Measurements from ENCODE around the gene MEX3D. TPM values are rescaled to one million over a fixed set of nuclear protein-coding genes. Genes with fewer than 3 reads are reported as not detected.

The MEX3D gene
- total and polyA plus RNA-seq, 2 donors (not counting 1 experiment from before 2014, with no cell fraction given): 5.3 to 33.0 TPM

GRCh38 chr19:1558552-1558951 is 9.6 kb downstream of the MEX3D start:
- Histone ChIP-seq H3K4me2 (ENCODE audit: extremely low read depth, insufficient read depth, low read length) (no peak overlapping the region), H3K27ac (ENCODE audit: insufficient read depth, low read length) (no peak overlapping the region), H2AFZ (ENCODE audit: low read length) (no peak overlapping the region), H3K36me3 (ENCODE audit: control insufficient read depth, insufficient read depth, low read length) (peaks cover 5% of the 10 kb centered on the region), H3K9me3 (ENCODE audit: control insufficient read depth, insufficient read depth, low read depth, low read length) (no peaks in the 10 kb centered on the region), H3K27me3 (ENCODE audit: control insufficient read depth, insufficient read depth, low read length) (no peaks in the 10 kb centered on the region), H4K20me1 (ENCODE audit: control insufficient read depth, extremely low read depth, insufficient read depth, low read length) (peaks cover 2% of the 10 kb centered on the region), H3K4me3 (replicated peaks in 1 of 4; ENCODE audit: control extremely low read depth in 1 of 4, insufficient read depth in 1 of 4, low read depth in 3 of 4, low read length in 4 of 4) (no peak overlapping the region), H3K9ac (ENCODE audit: insufficient read depth, low read length) (no peak overlapping the region), H3K4me1 (ENCODE audit: control insufficient read depth, extremely low read depth, insufficient read depth, low read length) (no peaks in the 10 kb centered on the region), H3K79me2 (ENCODE audit: control insufficient read depth, insufficient read depth, low read length) (peaks cover 32% of the 10 kb centered on the region)
- no peak for DNase-seq (ENCODE audit: low read depth in 2 of 2)
- TF ChIP-seq, protein P1, sequence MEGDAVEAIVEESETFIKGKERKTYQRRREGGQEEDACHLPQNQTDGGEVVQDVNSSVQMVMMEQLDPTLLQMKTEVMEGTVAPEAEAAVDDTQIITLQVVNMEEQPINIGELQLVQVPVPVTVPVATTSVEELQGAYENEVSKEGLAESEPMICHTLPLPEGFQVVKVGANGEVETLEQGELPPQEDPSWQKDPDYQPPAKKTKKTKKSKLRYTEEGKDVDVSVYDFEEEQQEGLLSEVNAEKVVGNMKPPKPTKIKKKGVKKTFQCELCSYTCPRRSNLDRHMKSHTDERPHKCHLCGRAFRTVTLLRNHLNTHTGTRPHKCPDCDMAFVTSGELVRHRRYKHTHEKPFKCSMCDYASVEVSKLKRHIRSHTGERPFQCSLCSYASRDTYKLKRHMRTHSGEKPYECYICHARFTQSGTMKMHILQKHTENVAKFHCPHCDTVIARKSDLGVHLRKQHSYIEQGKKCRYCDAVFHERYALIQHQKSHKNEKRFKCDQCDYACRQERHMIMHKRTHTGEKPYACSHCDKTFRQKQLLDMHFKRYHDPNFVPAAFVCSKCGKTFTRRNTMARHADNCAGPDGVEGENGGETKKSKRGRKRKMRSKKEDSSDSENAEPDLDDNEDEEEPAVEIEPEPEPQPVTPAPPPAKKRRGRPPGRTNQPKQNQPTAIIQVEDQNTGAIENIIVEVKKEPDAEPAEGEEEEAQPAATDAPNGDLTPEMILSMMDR (conservative IDR thresholded peaks at IDR 0.05 in 1 of 2, IDR thresholded peaks at IDR 0.05 in 1 of 2; ENCODE audit: low read depth in 1 of 2, low read length in 2 of 2): no peak
- TF ChIP-seq EZH2 (IDR thresholded peaks at IDR 0.05; ENCODE audit: low read length, missing control alignments): no peak

DNA sequence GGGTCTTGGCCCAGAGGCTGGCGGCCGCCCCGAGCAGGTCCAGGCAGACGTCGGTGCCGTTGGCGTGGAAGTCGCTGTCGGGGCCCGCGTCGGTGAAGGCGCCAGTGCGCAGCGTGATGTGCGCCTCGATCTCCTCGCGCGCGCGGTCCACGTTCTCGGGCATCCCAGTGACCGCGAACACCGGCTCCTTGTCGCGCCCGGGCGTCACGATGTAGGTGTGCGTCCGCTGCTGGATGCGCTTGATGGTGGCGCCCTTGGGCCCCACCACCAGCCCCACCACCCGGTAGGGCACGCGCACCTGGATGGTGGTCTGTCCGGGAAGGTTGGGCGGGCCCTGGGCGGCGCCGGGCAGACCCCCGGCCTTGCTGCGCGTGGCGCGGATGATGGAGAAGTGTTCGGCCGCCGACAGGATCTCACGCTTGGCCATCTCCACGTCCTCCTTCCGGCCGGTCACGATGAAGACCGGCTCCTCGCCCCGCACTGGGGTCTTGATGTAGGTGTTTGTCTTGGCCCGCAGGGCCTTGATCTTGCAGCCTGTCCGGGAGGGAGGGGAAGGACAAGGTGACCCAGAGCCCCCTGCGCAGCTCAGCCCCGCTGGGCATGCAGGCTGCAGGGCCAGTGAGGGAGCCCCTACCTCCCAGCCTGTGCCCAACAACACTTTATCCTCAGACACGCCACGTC is 11.6 kb downstream of the MEX3D start:
- Histone ChIP-seq H3K9ac (ENCODE audit: insufficient read depth, low read length) (no peak overlapping the region), H2AFZ (ENCODE audit: low read length) (no peak overlapping the region), H3K36me3 (ENCODE audit: control insufficient read depth, insufficient read depth, low read length) (peaks cover 5% of the 10 kb centered on the region), H3K4me3 (replicated peaks in 1 of 4; ENCODE audit: control extremely low read depth in 1 of 4, insufficient read depth in 1 of 4, low read depth in 3 of 4, low read length in 4 of 4) (no peak overlapping the region), H3K27ac (ENCODE audit: insufficient read depth, low read length) (no peak overlapping the region), H3K79me2 (ENCODE audit: control insufficient read depth, insufficient read depth, low read length) (peaks cover 22% of the 10 kb centered on the region), H3K27me3 (ENCODE audit: control insufficient read depth, insufficient read depth, low read length) (no peaks in the 10 kb centered on the region), H3K4me2 (ENCODE audit: extremely low read depth, insufficient read depth, low read length) (no peak overlapping the region), H4K20me1 (ENCODE audit: control insufficient read depth, extremely low read depth, insufficient read depth, low read length) (peaks cover 2% of the 10 kb centered on the region), H3K9me3 (ENCODE audit: control insufficient read depth, insufficient read depth, low read depth, low read length) (no peaks in the 10 kb centered on the region), H3K4me1 (ENCODE audit: control insufficient read depth, extremely low read depth, insufficient read depth, low read length) (no peaks in the 10 kb centered on the region)
- TF ChIP-seq EZH2 (IDR thresholded peaks at IDR 0.05; ENCODE audit: low read length, missing control alignments): no peak
- TF ChIP-seq, protein P1 (conservative IDR thresholded peaks at IDR 0.05 in 1 of 2, IDR thresholded peaks at IDR 0.05 in 1 of 2; ENCODE audit: low read depth in 1 of 2, low read length in 2 of 2): no peak
- no peak for DNase-seq (ENCODE audit: low read depth in 2 of 2)

- TF ChIP-seq, protein P1 (conservative IDR thresholded peaks at IDR 0.05 in 1 of 2, IDR thresholded peaks at IDR 0.05 in 1 of 2; ENCODE audit: low read depth in 1 of 2, low read length in 2 of 2): no peak
- no peak for TF ChIP-seq EZH2 (IDR thresholded peaks at IDR 0.05; ENCODE audit: low read length, missing control alignments)
- Histone ChIP-seq H2AFZ (ENCODE audit: low read length) (no peak overlapping the region), H3K4me1 (ENCODE audit: control insufficient read depth, extremely low read depth, insufficient read depth, low read length) (no peaks in the 10 kb centered on the region), H3K79me2 (ENCODE audit: control insufficient read depth, insufficient read depth, low read length) (peaks cover 14% of the 10 kb centered on the region), H3K27ac (ENCODE audit: insufficient read depth, low read length) (no peak overlapping the region), H3K27me3 (ENCODE audit: control insufficient read depth, insufficient read depth, low read length) (no peaks in the 10 kb centered on the region), H3K4me3 (replicated peaks in 1 of 4; ENCODE audit: control extremely low read depth in 1 of 4, insufficient read depth in 1 of 4, low read depth in 3 of 4, low read length in 4 of 4) (no peak overlapping the region), H3K36me3 (ENCODE audit: control insufficient read depth, insufficient read depth, low read length) (peaks cover 5% of the 10 kb centered on the region), H3K9me3 (ENCODE audit: control insufficient read depth, insufficient read depth, low read depth, low read length) (no peaks in the 10 kb centered on the region), H4K20me1 (ENCODE audit: control insufficient read depth, extremely low read depth, insufficient read depth, low read length) (no peaks in the 10 kb centered on the region), H3K9ac (ENCODE audit: insufficient read depth, low read length) (no peak overlapping the region), H3K4me2 (ENCODE audit: extremely low read depth, insufficient read depth, low read length) (no peak overlapping the region)
- no peak for DNase-seq (ENCODE audit: low read depth in 2 of 2)
Measured at GRCh38 chr19:1555487-1556389, 12.4 kb downstream of the MEX3D start.

Data from fibroblast of lung (primary cell).